Hematopoietic multipotent progenitor cell treated with erythropoietin and hydrocortisone succinate and interleukin-3 and kit ligand, for 4 days (in vitro differentiated cells): ENCODE results near the gene SLFN12L.
"Not testable (repeated sequence)": the region's sequence is repeated elsewhere in the genome, so short reads cannot be mapped to it uniquely, and the experiment has no call there.

ENCODE experiments used
- DNase-seq: peaks from one replicate; pipeline ENCODE4 v3.0.0-alpha.2; 2015

SLFN12L gene

DNA sequence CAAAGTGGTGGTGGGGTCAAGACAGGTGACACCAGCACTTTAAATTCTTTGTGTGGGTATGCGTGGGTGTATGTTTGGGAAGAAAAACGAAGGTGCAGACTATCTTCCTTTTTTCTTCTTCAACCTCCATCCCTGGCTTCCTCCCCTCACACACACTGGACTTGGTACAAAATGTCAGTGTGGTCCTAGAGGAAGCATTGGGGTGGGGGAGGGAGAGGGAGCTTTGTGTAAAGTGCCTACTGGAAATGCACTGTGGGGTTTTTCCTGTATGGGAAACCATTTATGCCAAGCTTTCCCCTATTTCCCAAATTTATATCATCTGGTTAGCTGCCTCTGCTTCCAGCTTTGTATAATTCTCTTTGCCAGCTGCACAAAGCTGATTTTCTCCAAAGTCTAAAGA is 44.4 kb downstream of the SLFN12L start:
- DNase-seq: no peak

DNA sequence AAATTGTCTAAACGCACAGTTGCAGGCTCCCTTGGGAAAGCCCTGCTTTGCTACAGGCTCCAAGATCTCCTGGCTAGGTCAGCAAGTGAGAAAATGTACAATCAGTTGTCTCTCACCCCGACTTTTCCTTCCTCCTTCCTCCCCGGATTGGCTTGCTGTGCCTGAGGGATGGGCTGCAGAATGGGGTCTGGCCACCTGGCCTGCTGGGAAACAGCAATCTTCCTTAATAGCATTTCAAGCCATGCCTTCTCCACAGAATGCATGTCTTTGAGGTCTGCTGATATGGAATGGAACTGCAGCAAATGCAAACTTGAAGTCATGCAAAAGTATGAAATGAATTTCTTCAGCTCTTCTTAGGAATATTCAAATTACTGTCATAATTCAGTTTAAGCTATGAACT is 46.1 kb downstream of the SLFN12L start:
- DNase-seq: no peak

DNA sequence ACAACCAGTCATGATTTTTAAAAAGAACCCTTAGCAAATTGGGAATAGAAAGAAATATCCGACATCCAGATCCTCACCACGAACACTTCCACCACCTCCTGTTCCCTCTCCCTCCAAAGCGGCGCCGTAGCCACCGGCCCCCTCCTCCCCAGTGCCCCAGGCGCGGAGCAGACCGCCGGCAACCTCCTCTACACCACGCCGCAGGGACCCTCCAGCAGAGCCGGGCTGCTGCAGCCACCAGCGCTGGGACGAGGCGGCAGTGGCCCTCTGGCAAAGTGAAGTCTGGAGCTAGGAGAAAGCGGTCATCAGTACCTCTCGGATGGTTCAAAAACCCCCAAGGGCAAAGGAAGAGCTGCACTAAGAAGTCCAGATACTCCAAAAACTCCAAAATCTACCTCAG is 47.5 kb downstream of the SLFN12L start:
- DNase-seq: no peak

DNA sequence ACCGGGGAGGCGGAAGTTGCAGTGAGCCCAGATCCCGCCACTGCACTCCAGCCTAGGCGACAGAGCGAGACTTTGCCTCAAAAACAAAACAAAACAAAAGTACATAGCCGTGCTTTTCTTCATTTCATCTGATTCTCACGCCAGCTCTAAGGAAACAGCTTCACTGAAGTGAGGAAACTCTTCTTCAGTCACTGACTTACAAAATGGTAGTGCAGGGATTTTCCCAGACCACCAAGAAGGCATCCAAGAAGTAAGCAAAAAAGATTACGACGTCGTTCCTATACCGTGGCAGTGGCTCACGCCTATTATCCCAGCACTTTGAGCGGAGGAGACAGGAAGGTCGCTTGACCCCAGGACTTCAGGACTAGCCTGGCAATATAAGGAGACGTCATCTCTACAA is 48.5 kb downstream of the SLFN12L start:
- DNase-seq: no peak

DNA sequence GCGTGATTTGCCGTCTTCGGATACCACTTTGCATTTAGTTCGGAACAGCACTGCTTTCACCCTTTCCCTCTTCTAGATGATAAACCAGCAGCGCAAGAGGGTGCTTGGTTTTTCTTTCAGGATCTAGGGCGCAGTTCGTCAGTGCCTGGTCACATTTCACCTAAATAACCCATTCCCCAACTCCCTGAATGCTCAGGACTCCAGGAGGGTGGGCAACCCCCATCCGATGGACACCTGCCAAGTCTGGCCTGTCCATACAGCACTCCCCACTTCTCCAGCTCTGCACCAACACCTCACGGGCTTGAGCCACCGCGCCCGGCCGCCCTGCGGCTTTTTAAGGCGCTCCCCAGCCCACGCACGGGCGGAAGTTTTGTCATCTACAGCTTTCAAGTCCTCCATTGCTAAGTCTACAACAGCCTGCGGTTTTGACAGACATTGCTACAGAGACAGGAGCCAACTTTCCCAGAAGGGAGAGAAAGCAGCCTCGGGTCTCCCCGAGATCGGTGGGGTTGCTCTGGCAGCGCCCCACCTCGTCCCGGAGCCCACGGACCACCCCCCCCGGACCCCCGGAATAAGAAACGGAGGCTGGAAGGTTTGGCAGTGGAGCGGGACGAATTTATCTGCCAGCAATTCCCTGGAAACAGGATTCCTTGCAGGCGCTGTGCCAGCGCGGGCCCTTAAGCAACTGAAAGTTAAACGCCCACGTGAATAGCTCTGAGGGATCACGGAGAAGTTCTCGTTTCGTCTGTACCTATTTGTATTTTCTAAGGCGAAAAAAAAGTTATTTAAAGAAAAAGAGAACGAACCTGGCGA is 50.4 kb downstream of the SLFN12L start:
- peak; percentile 85 for DNase-seq

DNA sequence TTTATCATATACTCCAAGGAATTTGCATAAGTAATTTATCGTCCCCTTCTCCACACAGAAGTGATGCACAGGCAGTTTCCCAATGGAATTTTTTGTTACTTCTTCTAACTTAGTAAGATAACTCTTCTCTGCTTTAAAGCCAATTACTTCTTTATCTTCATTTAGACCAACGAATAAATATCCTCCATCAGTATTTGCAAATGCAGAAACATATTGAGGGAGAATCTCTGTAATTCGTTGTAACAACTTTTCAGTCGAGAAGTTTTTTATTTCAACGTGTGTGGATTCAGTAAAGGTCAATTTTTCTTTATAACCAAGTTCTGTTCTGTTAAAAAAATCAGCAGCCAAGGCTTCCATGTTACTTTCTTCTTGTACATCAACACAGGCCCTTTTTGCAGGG is 58.2 kb downstream of the SLFN12L start:
- no peak for DNase-seq

DNA sequence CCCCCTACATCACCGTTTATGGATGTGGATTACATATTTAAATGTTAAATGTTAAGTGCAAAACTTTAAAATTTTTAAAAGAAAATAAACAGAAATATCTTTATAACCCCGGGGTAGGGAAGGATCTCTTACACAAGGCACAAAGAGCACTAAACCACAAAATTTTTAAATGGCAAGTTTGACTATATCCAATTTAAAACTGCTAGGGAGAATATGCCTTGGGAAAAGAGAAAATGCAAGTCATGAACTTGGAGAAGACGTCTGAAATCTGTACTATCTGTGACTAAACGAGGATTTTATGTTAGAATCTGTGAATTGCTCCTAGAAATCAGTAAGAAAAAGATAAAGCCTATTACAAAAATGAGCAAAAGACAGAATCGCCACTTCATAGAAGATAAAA is 60.2 kb downstream of the SLFN12L start:
- DNase-seq: no peak

DNA sequence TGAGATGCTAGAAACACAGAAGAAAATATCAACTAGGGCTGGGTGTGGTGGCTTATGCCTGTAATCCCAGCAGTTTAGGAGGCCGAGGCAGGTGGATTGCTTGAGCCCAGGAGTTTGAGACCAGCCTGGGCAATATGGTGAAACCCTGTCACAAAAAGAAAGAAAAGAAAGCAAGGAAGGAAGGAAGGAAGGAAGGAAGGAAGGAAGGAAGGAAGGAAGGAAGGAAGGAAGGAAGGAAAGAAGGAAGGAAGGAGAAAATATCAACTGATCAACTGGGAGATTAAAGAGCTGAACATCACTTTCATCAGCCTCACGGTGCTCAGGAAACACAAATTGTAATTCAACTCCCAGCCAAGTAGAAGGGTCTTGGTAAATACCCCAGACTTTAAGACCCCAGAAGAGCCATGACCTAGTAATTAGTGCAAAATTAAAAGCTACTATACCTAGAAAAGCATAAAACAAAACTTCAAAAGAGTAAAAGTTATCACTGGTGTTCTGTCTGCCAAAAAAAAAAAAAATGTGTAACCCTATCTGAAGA is 61.1 kb downstream of the SLFN12L start:
- no peak for DNase-seq

DNA sequence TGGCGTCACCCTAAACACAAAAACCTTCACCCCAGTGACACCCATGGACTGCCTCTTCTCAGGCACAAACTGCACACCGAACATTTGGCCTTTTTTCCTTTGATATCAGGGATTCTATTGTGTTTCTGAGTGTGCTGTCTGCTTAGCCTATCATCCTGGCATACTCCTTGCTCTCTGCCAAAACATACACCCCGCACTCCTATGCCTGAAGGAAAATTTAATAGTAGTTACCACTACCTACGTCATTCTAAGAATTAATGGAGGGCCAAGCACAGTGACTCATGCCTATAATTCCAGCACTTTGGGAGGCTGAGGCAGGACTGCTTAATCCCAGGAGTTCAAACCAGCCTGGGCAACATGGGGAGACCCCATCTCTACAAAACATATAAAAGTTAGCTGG is 69.0 kb downstream of the SLFN12L start:
- DNase-seq: no peak

DNA sequence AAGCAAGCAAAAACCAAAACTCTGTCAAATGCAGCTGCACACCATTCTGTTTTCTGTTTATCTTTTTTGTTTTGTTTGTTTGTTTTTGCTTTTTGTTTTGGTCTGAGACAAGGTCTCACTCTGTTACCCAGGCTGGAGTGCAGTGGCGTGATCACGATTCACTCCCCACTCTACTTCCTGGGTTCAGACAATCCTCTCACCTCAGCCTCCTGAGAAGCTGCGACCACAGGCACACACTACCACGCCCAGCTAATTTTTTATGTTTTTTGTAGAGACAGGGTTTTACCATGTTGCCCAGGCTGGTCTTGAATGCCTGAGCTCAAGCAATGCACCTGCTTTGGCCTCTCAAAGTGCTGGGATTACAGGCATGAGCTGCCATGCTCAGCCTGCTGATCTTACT is 69.7 kb downstream of the SLFN12L start:
- no peak for DNase-seq

DNA sequence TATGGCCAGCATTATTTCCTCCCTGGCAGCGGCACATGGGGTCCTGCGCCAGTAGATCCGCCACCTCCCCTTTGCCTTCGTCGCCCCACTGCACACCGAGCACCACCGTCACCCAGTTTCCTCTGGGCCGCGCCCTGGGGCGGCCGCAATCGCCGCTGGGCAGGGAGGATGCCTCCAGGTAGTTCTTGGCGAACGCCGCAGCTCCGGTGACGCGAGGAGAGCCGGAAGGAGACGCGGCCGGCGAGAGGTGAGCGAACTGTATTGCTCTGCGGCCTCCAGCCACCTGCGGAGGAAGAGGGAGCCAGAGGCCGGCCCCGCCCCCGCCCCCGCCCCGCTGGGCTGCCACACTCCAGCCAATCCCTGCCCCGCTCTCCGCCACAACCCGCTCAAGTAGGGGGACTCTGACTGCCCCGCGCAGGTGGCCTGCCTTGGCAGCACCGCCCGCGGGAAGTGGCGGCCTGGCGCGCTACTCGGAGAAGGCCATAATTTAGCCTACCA is 77.1 kb downstream of the SLFN12L start:
- DNase-seq: peak; percentile 73

DNA sequence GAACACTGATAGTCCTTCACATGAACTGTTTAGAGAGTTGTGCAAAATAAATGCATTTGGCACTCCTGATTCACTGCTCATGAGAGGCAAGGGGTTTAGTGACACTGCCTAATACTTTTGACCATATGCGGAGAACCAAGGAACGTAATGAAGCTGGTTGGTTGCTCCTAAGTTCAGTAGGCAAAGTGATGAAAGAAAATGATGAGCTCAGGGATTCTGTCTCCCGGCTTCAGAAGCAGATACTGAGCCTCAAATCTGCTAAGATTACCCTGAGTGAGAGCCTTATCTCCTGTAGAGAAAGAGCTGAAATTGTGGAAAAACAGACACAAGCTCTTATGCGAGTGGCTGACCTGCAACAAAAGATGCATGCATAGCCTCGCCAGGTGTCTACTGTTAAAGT is 83.4 kb downstream of the SLFN12L start:
- not testable (repeated sequence) for DNase-seq

DNA sequence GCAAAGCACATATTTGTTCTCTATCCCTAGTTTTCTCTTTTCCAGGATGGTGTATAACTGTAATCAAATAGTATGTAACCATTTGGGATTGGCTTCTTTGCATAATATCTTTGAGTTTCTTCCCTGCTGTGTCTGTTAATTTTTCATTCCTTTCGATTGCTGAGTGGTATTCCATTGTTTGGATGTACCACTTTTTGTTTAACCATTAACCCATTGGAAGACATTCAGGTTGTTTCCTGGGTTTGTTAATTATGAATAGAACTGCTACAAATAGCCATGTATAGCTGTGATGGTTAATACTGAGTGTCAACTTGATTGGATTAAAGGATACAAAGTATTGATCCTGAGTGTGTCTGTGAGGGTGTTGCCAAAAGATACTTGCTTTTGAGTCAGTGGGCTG is 84.3 kb downstream of the SLFN12L start:
- no peak for DNase-seq

DNA sequence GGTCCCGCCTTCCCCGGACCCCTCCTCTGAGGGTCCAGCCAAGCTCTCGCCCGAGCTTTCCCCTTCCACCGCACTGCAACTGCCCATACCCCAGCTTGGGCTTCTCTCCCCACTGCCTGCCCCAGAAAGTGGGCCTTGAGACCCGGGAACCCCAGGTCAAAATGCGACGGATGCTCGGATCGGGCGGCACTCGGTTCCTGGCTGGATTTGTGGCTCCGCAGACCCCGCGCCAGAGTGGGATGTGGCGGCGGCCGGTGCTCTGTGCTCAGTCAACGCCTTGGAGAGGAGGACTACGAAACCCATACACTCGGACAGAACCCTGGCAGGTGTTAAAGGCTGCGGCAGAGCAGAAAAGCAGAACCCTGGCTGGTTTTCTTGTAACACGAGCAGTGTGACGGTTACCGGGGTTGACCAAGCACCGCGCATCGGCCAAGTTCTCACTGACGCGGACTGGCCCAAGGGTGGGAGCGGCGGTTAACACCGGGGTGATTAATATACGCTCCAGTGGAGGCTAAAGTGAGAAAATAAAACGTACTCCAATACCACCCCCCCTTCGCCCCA is 88.0 kb downstream of the SLFN12L start:
- peak; percentile 77 for DNase-seq

DNA sequence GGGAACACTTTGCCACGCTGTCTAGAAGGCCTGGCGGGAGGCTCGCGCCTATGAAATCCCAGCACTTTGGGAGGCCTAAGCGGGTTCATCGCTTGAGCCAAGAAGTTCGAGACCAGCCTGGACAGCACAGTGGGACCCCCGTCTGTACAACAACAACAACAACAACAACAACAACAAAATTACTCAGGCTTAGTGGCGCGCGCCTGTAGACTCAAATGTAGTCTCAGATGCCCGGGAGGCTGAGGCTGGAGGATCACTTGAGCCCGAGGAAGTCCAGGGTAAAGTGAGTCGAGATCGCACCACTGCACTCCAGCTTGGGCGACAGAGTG is 88.6 kb downstream of the SLFN12L start:
- DNase-seq: no peak

DNA sequence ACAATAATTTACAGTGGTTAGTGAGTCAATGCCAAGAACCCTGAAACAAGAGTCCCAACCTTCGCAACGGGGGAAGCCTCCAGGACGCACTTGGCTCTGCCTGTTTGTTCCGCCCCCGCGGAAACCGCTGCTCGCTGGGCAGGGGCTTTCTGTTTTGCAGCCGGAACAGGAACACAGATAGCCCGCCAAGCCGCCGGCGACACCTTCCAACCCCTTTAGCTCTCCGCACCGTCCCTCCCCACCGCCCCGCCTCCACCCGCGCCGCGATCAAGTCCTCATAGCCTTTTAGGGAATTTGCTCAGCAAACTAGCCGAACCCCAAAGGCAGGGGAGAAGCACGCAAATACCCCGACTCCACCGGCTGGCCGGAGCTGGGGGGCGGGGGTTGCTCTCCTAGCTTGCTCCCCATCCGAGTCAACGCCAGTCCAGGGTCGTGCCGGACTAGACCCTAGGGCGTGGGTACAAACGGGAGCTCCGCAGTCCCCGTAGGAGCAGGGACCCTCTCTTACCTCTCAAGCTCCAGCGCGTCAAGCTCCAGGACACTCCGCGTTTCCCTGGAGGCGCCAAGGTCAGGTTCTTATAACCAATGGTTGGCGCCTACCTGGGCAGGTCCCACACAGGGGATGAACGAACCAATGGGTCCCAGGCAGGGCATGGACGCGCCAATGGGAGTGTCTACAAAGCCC is 89.1 kb downstream of the SLFN12L start, which contains the start of gene SLFN13:
TSS of gene SLFN13 (minus strand) at position 553 of the 685 bp plus-strand sequence. CDS start 3,086 bp downstream, outside the sequence.
- DNase-seq: peak; percentile 98

DNA sequence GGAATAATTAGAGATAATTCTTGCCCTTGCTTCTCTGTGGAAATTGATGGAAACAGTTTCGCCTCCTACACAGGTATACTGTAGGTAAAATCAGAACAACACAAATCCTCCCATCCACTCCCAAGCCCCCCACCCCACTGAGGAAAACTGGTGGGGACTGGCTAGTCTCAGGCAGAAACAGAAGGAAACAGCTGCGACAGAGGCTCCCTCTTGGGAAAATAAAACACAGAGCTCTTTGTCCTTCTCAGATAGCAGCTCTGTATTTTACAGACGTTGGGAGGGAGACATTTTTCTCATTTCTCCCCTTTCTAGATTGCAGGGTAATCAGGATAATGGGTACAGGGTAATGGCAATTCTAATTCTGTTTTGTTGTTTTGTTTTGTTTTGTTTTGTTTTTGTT is 90.0 kb downstream of the SLFN12L start:
- no peak for DNase-seq

DNA sequence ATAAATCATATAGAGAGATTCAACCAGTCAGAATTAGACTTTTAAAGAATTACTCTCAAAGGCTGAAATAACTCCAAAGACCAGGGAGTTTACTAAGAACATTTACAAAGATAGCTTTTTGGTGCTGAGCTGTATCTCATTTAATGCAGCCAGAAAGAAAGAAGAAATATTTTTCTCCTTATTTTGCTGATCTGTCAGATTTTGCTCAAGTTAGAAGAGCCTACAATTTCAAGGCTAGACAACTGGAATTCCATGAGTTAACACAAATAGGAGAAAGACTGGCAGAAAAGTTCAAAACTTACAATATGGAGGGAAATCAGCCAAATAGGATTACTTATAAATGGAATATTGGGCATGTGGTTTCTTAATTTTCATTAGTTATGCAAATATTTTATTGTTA is 99.0 kb downstream of the SLFN12L start:
- DNase-seq: no peak

DNA sequence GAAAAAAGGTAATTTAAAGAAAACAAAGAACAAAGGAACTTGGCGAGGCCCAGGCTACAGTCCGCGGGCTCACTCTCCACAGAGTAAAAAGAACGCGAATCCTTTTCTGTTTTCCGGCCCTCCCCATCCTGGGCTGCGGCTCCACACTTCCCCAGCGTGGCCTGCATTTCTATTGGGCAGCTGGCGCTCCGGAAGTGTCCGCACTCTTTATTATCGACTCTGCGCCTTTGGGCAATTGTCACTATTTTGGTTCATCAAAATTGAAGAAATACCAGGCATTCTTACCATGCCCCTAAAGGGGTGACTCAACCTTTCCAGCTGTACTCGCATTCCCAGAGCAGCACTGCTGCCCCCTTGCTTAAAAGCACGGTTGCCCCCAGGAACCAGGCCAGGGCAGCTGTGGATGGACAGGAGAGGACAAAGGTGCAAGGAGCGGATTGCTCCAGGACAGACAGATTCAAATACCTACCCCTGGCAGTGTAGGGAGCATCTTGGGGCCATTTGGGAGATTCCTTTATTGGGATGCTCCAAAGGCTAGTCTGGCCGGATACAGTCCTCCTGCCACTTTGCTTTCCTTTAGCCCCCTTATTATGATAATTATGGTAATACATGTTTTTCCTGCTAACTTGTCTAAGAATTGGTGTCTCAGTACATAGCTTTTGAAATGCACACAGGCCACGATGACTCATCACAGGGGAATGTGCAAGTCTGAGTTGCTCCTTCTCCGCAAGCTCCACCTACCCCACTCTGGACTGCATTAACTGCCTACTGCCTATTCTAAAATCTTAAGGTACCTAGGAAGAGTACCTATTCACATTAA is 104.2 kb downstream of the SLFN12L start:
- DNase-seq: peak; percentile 95

DNA sequence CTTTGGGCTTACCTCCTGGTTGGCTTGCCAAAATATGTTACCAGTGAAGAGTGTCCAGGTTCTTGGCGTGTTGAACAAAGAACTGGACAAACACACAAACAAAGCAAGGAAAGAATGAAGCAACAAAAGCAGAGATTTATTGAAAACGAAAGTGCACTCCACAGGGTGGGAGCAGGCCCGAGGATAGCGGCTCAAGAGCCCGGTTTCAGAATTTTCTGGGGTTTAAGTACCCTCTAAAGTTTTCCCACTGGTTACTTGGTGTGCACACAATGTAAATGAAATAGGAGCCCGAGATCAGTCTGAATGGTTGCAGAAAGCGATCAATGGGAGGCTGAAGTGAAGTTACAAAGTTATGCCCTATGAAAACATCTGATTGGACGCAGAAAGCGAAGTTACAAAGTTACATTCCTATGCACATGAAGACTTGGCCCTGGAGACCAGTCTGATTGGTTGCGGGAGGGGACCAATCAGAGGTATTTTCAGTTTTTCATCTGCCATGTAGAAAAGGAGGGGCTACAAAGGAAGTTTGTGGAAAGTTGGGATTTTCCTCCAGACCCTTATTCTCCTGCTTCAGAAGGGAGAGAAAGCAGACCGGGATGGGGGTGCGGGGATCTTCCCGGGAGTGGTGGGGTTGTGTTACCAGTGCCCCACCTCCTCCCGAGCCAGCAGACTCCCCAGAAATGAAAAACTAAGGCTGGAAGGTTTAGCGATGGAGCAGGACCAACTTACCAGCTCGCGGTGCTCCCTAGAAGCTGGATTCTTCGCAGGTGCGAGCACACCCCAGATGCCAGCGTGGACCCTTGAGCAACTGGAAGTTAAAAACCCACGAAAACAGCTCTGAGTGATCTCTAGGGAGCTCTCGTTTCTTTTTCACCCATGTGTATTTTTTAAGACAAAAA is 105.1 kb downstream of the SLFN12L start, which contains the start of gene SLFN12:
TSS of gene SLFN12 (minus strand) at position 325 of the 899 bp plus-strand sequence. CDS start 9,472 bp downstream, outside the sequence.
- peak; percentile 88 for DNase-seq

DNA sequence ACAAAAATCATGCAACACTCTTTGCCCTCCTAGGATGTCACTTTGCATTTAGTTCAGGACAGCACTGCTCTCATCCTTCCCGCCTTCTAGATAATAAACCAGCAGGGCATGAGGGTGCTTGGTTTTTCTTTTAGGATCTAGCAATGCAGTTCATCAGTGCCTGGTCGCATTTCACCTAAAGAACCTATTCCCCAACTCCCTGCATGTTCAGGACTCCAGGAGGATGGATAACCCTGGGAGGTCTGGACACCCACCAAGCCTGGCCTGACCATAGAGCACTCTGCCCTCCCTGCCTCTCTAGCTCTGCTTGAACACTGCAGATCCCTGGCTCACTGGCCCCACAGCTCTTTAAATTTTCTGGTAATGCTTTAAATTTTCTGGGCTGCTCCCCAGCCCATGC is 107.8 kb downstream of the SLFN12L start:
- no peak for DNase-seq

DNA sequence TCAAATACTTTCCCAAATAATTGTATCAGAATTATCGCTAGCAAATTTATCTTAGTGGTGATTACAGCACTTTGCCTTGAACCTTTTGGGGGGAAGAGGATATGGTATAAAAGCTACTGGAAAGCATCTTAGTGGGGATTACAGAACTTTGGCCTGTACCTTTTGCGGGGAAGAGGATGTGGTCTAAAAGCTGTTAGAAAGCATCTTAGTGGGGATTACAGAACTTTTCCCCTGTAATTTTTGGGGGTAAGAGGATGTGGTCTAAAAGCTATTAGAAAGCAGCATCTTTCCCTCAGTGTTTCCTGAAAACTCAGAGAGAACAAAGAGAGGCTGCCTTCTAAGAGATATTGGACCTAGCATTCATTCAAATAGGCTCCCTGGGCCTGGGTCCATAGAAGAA is 109.2 kb downstream of the SLFN12L start:
- peak; percentile 23 for DNase-seq
